Measurements from ENCODE around the gene ILDR2.

DNA sequence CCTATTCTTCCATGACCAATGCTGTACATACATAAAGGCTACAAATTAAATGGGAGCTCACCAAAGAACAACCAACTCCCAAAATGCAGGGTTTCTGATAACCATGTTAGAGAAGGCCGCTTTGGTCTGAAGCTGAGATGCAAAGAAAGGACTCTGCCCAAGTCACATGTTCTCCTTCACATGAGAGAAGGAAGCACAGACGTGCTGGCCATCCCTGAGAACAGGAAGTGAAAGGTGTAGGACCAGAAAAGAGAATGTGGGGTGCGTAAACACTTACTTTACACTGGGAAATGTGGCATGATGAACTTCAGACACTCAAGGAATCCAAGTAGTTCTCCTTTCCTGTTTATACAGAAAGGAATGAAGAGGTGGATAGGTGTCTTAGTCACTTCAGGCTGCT, 67.6 kb downstream of the ILDR2 start:
- TF ChIP-seq, protein P1, sequence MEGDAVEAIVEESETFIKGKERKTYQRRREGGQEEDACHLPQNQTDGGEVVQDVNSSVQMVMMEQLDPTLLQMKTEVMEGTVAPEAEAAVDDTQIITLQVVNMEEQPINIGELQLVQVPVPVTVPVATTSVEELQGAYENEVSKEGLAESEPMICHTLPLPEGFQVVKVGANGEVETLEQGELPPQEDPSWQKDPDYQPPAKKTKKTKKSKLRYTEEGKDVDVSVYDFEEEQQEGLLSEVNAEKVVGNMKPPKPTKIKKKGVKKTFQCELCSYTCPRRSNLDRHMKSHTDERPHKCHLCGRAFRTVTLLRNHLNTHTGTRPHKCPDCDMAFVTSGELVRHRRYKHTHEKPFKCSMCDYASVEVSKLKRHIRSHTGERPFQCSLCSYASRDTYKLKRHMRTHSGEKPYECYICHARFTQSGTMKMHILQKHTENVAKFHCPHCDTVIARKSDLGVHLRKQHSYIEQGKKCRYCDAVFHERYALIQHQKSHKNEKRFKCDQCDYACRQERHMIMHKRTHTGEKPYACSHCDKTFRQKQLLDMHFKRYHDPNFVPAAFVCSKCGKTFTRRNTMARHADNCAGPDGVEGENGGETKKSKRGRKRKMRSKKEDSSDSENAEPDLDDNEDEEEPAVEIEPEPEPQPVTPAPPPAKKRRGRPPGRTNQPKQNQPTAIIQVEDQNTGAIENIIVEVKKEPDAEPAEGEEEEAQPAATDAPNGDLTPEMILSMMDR (IDR thresholded peaks at IDR 0.05), result no peak
- TF ChIP-seq POLR2A (IDR thresholded peaks at IDR 0.05) (no peak), EP300 (IDR thresholded peaks at IDR 0.05; ENCODE audit: low read depth) (no peak), POLR2AphosphoS5 (IDR thresholded peaks at IDR 0.05) (no peak)

Measured in transverse colon (tissue), 4 donors.